CD4-positive, alpha-beta T cell treated with Interleukin-15 for 4 hours (primary cell): ENCODE data around the gene FAM89A.

Source experiments
- DNase-seq: peaks from one replicate; pipeline ENCODE4 v3.0.0-alpha.2; 2020; ENCODE audit warnings: low spot score

Gene FAM89A

DNA sequence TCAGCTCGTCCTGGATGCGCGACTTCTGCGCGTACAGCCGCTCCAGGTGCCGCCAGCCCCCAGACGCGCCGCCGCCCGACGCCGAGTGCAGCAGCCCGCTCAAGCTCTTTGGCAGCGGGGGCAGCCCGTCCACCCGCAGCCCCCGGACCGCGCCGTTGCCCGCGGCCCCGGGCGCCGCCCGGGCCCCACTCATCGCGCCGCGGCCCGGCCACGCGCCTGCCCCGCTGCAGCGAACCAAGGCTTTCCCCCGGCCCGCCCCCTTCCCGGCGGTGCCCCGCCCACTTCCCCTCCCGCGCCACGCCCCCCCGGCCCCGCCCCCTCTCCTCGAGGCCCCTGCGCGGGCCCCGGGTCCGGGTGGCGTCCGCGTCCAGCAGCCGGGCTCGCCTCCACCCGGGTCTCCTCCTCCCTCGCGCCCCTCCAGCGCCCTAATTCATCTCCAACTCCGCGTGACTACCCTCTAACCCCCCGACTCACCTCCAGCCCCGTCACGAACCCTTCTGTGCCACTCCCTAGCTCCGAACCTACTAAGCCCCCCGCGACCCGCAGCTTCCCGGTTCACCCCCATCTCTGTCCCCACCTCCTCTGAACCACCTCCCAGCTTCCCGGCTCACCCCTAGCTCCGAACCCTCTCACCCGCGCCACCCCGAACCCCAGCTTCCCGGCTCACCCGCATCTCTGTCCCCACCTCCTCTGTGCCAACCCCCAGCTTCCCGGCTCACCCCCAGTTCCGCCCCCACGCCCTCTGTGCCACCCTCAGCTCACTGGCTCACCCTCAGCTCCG lies at the start of gene FAM89A:
Gene FAM89A (minus strand): TSS at position 236 of the 781 bp plus-strand sequence. CDS start 43 bp downstream, at position 193.
- DNase-seq: peak; percentile 61

DNA sequence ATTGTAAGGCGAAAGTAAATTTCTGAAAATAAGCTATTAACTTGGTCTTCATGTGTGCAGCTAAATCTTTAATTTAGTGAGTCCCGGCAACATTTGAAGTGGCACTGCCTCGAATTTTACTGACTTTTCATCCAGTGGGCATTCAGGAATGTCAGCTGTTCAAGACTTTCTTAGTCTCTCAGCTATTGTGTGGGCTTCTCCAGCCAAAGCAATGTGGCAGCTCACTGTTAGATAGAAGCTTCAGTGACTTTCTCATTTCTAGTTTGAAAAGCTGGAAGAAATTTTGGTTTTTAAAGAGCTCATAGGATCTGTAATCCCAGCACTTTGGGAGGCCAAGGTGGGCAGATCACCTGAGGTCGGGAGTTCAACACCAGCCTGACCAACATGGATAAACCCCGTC lies 44.3 kb upstream of the FAM89A start:
- DNase-seq: no peak

DNA sequence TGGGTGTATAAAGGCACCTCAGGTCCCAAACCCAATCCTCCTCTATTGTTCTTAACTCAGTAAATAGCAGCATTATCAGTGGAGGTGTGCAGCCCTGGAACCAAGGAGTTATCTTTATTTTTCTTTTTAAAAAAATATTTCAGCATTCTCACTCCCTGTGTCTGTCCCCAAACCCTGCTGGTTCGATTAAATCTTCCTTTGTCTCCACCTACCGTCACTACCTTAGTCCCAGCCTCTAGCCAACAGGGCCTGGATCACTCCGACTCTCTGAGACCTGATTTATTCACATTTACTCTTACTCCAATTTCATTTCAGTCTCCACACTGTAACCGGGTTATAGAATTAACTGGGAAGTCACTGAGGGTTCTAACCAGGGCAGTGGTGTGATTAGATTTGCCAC lies 39.1 kb upstream of the FAM89A start:
- no peak for DNase-seq

DNA sequence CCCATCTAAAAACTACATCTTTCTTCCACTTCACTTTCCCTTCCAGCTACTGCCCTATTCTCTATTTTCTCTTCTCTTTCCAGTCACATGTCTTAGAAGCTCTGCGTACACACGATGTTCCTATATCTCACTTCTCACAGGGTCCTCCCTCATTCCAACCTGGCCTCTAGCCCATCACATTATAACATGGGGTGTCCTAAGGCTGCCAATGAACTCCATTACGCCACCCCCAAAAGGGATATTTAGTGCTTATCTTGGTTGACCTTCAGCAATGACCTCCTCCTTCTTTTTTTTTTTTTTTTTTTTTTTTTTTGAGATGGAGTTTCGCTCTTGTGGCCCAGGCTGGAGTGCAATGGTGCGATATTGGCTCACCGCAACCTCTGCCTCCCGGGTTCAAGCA lies 38.2 kb upstream of the FAM89A start:
- no peak for DNase-seq

DNA sequence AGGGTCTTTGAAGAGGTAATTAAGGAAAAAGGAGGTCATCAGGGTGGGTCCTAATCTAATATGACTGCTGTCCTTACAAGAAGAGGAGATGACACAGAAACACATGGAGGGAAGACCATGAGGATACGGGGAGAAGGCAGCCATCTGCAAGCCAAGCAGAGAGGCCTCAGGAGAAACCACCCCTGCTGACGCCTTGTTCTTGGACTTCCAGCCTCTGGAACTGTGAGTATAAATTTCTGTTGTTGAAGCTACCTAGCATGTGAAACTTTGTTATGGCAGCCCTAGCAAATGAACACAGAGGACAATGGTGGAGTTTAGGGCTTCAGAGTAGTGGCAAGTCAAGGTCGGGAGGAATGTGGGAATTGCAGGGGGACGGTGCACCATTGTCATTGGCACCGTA lies 36.7 kb upstream of the FAM89A start:
- DNase-seq: no peak

DNA sequence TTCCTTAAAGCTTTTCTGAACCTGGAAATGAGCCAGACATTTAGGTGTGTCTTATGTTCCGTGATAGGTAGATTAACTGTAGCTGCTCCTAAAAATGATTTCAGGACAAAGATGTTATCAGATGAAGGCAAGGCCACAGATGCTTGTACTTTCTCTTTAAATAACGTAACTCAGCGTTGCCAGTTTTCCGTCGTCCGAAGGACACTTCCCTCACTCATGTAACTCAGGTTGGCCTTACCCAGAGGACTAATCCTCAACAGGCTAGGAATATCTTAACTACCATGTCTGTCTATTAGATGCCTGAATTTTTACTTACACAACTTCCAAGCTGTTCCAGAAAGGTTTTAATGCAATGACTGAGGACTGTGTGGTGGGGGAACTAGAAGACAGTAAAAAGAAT lies 35.4 kb upstream of the FAM89A start:
- DNase-seq: no peak

DNA sequence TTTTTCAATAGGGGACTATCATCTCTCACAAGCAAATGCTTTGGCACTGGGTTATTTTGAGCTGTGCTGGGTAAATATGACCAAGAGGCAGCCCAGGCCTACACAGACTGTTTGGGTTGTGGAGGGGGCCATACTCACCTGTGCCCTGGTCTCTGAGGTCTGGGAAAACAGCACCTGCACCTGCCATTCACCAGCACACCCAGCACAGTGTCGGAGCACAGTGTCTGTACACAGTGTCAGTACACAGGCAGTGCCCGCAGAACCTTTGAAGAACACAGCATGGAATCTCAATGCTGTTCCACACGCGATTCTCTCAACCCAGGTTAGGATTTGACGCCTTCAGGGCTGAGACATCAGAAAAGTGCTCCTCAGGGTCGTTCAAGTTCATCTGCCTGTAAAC lies 35.0 kb upstream of the FAM89A start:
- no peak for DNase-seq

DNA sequence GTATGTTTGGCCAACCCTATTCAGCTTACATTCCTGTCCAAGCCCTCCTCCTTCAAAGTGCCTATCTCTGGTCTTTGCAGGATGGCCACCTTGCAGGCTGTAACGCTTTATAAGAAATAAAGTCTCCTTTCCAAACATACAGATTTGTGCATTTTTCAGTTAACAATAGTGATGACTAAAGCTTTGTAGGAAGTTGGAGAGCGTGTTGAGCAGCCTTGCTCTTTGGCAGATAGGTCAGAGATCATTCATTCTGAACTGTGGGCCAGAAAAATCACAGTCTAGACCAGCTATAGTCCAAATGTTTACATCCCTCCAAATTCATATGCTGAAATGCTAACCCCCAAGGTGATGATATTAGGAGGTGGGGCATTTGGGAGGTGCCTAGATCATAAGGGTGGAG lies 34.0 kb upstream of the FAM89A start:
- DNase-seq: no peak

DNA sequence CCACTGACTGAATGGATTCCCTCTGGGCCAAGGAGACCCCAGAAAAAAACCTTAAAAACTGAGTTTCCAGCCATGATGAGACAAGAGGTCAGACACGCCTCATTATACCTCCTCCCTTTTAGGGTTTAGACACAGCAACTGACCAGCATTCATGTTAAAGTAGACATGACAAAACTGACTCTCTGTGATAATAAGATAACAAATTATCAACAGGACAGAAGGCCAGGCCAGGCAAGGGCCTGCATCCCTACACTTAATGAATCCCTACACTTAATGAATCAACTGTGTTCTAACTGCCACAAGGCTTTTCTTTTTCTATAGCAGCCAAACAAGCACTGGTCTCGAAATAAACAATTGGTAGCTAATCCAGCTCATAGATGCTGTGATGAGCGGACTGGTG lies 33.3 kb upstream of the FAM89A start:
- no peak for DNase-seq

DNA sequence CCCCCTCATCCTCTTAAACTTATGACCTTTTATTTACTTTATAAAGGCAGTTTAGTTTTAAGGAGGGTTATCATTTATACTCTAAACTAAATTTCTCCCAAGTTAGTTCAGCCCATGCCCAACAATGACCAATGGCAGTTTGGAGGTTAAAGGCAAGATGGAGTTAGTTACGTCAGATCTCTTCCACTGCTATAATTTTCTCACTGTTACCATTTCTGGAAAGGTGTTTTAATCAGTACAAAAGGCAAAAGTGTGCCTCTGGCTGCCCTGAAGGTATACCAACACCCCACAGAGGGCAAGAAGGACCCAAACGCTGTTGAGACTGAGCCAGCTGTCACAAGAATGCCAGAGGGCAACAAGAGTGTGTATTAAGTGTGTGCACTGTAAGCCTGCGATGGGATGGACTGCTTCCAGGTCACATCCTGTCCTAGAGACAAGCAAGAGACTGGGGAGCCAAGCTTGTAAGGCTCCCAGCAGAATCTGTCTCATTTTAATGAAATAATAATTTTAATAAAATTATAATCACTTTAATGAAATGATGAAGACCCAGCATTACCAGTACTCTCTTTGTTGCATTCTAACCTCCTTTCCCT lies 32.5 kb upstream of the FAM89A start:
- DNase-seq: no peak

DNA sequence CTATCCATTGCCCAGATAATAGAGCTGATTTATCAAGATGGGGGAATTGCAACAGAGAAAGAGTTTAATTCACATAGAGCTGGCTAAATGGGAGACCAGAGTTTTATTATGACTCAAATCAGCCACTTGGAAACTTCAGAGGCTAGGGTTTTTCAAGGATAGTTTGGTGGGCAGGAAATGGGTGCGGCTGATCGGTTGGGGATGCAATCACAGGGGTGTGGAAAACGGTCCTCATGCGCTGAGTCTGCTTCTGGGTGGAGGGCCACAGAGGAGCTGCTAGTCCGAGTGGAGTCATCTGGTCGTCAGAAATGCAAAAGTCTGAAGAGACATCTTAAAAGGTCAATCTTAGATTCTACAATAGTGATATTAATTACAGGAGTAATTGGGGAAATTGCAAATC lies 32.0 kb upstream of the FAM89A start:
- DNase-seq: no peak

DNA sequence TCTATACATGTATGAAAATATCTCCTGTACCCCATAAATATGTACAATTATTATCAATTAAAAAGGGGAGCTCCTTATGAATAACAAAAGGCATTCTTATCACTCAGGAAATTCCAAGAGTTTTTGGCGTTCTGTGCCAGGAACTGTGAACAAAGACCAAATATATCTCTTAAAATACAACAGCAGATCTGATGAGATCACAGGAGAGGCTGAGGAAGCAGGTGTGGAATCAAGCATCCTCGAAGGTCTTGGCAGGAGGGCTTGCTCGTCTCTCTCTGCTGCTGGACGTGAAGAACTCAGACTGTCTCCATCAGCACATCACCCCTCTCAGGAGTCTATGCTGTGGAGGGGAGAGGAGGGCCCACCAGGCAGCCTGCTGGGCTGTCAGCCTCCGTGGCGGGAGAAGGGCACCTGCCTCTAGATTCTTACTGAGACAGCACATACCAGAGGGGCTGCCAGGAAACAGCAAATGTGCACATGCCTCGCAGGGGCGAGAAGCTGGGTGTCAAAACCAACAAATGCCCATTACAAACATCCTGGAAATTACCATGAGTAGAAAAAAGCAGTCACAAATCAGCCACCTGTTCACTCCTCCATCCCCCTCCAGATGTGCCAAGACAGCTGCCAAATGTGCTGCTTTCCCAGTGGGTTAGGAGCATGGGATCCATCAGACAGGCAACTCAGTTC lies 30.8 kb upstream of the FAM89A start:
- DNase-seq: no peak

DNA sequence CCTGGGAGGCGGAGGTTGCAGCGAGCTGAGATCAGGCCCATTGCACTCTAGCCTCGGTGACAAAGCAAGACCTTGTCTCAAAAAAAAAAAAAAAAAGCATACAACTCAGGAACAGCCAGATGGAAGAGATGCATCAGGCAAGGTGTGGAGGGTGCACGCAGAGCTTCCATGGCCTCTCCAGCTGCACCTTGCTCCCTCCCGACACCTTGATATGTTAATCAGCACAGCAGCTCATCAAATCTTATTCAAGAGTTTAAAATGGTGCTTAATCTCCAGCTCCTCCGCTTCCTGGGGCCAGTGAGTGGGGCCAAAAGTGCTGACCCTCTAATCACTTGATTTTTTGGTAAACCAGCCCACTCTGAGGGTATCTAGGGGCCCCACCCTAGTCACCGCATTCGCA lies 29.3 kb upstream of the FAM89A start:
- no peak for DNase-seq

DNA sequence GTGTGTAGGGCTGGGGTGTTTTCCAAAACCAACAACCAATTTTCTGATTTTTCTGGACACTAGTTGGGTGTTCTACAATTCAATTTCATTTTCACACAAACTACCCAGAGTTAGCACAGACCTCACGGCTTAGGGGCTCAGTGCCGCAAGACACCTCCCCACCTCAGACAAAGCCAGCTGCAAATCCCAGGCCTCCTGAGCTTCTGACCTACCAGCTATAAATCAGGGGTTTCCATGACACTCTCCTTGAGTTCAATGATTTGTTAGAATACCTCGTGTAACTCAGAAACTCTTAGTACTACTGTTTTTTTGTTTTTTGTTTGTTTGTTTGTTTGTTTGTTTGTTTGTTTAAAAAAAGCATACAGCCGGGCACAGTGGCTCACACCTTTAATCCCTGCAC lies 28.7 kb upstream of the FAM89A start:
- no peak for DNase-seq

DNA sequence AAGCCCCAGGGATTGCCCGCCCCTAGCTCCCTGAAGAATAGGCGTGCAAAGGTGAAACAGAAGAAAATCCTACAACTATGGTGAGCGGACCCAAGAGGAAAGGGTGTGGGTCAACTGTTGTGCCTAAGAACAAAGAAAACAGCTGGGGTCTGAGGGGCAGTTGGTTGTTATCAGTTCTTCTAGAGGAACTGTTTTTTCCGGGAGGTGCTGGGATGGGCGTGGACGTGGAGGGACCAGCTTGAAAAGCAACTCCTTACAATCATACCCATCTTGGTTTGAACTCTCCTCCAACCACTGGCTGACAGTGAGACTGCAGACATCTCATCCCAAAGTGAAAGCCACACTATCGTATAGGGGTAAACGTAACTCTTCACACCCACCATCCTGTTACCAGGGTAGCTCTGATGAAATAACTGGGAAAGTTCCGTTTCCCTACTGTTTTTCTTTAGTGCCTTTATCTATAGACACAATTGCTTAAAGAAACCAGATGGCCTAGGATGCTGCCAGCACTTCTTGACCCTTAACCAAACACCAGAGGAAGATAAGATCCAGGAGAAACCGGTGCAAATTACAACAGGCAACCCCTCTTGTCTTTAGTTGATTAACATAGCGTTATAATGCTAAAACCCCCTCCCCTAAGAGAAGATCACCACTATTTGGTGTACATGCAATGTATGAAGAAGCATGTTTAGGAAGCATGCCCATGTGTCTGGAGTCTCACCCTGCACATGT lies 25.6 kb upstream of the FAM89A start:
- DNase-seq: no peak

DNA sequence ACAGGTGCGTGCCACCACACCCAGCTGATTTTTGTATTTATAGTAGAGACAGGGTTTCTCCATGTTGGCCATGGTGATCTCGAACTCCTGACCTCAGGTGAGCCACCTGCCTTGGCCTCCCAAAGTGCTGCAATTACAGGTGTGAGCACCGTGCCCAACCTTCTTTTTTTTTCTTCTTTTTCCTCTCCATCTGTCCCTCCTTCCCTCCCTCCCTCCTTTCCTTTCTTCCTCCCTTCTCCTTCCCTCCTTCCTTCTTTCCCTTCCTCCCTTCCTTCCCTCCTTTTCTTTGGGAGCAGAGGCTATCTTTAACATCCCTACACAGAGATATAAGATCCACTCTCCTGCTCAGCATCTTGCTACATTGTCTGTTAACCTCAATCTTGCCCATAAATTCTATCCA lies 24.4 kb upstream of the FAM89A start:
- no peak for DNase-seq

DNA sequence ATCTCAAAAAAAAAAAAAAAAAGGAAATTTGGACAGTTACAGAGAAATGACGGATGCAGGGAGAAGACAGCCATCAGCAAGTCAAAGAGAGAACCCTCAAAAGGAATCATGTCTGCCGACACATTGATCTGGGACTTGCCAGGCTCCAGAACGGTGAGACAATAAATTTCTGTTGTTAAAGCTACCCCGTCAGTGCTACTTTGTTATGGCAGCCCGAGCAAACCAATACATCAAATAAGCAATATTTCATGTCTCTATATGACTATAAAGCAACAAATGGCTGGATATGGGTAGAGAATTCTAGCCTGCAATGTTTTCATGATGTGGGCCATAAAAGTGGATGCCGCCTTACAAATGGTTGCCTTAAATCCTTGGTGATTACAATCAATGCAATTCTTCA lies 23.3 kb upstream of the FAM89A start:
- no peak for DNase-seq

DNA sequence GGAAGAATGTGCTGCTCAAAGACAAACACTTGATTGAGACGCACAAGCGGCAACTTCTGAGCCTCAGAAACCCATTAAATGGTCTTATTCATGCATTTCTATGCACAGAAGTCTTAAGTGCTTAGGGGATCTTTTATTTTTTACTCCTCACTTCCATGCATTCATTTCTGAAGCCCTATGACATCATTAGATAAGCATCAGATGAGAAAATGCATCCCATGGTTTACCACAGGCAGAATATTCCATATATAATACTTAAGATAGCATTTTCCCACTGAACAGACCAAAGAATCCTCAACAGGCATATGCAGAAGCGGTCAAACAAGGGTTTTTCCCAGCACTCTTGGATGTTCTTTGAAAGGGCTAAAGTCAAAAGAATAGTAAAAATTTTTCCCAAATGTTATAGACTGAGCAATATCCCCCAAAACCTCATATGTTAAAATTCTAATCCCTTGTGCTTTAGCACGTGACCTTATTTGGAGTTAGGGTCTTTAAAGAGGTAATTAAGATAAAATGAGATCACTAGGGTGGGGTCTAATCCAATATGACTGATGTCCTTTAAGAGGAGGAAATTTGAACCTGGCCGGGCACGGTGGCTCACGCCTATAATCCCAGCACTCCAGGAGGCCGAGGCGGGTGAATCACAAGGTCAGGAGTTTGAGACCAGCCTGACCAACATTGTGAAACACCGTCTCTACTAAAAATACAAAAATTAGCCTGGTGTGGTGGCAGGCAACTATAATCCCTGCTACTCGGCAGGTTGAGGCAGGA lies 22.6 kb upstream of the FAM89A start:
- no peak for DNase-seq

DNA sequence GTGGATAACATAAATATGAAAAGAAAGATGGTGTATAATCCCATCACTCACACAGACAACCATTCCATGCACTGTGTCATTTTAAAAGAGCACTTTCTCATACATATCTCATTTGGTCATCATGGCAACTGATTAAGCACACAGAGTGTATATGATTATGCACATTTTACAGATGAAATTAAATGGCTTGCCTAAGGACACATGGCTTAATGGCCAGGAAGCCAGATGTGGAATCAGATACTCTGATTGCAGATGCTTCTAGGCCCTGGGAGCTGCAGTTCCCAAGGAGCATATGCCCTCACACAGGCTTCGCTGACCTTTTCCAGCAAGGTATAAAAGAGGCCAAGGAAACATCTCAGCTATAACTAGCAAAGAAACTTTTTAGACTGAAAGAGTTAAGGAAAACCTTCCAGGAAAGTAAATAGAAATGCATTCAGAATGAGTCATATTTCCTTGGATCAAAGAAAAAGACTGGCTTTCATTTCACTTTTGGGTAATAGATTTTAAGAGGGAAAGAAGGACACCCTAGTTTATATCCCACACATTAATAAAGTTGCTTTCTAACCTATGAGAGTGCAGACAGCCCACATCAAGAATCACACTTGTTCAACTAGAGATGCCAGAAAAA lies 19.6 kb upstream of the FAM89A start:
- no peak for DNase-seq

DNA sequence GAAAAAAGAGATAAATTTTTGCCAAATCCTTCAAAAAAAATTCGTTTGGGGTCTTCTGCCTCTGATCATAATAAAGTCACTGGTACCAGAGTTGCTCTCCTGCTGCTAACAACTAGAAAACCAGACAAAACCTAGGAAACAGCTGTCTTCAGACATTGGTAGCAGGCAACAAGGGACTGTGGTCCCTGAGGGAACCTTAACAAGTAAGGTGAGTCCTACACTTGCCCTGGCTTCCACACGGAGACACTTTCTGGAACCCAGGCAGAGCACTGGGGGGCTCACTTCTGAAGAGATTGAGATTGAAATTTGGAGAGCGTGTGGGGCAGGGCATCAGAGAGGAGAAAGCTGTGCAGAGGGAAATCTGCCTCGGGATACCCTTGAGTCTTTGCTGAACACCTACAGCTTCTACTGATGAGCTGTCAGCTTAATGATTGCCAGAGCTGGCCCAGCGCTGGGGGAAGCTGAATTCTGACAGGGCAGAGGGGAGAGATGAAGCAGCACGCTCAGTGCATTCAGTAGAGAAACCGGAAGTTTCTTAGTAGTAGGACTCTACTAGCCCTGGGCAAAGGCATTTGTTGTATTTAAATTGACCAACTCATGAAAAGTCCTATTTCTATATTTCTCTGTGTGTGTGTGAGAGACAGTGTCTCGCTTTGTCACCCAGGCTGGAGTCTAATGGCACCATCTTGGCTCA lies 18.5 kb upstream of the FAM89A start:
- no peak for DNase-seq

DNA sequence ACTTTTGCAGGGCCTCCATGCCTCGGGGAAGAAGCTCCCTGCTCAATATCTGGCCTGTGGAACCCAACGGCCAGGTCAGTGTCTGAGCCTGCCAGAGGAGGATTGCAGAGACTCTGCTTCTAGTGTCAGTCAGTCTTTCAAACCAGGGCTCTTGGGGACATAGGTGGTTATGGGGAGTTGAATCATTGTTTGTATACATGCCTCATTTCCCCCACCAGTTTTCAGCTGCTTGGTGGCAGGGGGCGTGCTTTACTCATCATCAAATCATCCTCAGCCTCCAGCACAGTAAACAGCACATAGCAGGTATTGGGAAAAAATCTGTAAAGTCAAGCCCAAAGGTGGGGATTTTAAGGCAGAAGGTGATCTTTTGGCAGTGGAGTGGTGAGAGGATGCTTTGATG lies 17.4 kb upstream of the FAM89A start:
- DNase-seq: no peak
